ENCODE results near the gene UBTD1.
"Not testable (repeated sequence)": the region's sequence is repeated elsewhere in the genome, so short reads cannot be mapped to it uniquely, and the experiment has no call there.

UBTD1 gene

GRCh38 chr10:97498841-97499560, at the start of gene UBTD1:
UBTD1 (plus strand) TSS chr10:97498924; CDS start chr10:97499204, 280 bp downstream.
- no peak for FAIRE-seq
- peak; percentile 16 for DNase-seq (ENCODE audit: low spot score)

- no peak for FAIRE-seq
- DNase-seq (ENCODE audit: low spot score), result no peak
Measured at GRCh38 chr10:97450828-97451227, 47.9 kb upstream of the UBTD1 start.

- FAIRE-seq, result no peak
Measured at GRCh38 chr10:97451605-97452004, 47.1 kb upstream of the UBTD1 start.

GRCh38 chr10:97452352-97452751, 46.4 kb upstream of the UBTD1 start:
- no peak for DNase-seq (ENCODE audit: low spot score)
- no peak for FAIRE-seq

More at GRCh38 chr10:97451605-97452004, 47.1 kb upstream of the UBTD1 start:
- no peak for DNase-seq (ENCODE audit: low spot score)

GRCh38 chr10:97454330-97455036, 44.2 kb upstream of the UBTD1 start:
- FAIRE-seq, result no peak
- DNase-seq (ENCODE audit: low spot score), result no peak

GRCh38 chr10:97456034-97456685, 42.6 kb upstream of the UBTD1 start:
- DNase-seq (ENCODE audit: low spot score), result no peak
- FAIRE-seq, result no peak

GRCh38 chr10:97456686-97457065, 42.0 kb upstream of the UBTD1 start:
- no peak for DNase-seq (ENCODE audit: low spot score)
- FAIRE-seq, result no peak

GRCh38 chr10:97459111-97459510, 39.6 kb upstream of the UBTD1 start:
- DNase-seq (ENCODE audit: low spot score) (no peak), FAIRE-seq (no peak)

GRCh38 chr10:97459933-97460332, 38.8 kb upstream of the UBTD1 start:
- no peak for DNase-seq (ENCODE audit: low spot score)
- FAIRE-seq, result no peak

- FAIRE-seq (no peak), DNase-seq (ENCODE audit: low spot score) (no peak)
Measured at GRCh38 chr10:97462309-97462708, 36.4 kb upstream of the UBTD1 start.

- peak; percentile 10 for FAIRE-seq
Measured at GRCh38 chr10:97463363-97464132, 35.2 kb upstream of the UBTD1 start.

GRCh38 chr10:97464226-97464625, 34.5 kb upstream of the UBTD1 start:
- FAIRE-seq (no peak), DNase-seq (ENCODE audit: low spot score) (no peak)

More at GRCh38 chr10:97463363-97464132, 35.2 kb upstream of the UBTD1 start:
- DNase-seq (ENCODE audit: low spot score), result peak; percentile 49

- no peak for FAIRE-seq
- DNase-seq (ENCODE audit: low spot score), result no peak
Measured at GRCh38 chr10:97465982-97466381, 32.7 kb upstream of the UBTD1 start.

- DNase-seq (ENCODE audit: low spot score) (peak; percentile 70), FAIRE-seq (peak; percentile 30)
Measured at GRCh38 chr10:97466755-97467154, 32.0 kb upstream of the UBTD1 start.

- FAIRE-seq, result no peak
Measured at GRCh38 chr10:97468162-97468561, 30.6 kb upstream of the UBTD1 start.

GRCh38 chr10:97468781-97469180, 29.9 kb upstream of the UBTD1 start:
- not testable (repeated sequence) for FAIRE-seq; DNase-seq (ENCODE audit: low spot score)

More at GRCh38 chr10:97468162-97468561, 30.6 kb upstream of the UBTD1 start:
- DNase-seq (ENCODE audit: low spot score), result no peak

- FAIRE-seq, result no peak
- DNase-seq (ENCODE audit: low spot score), result no peak
Measured at GRCh38 chr10:97474918-97475317, 23.8 kb upstream of the UBTD1 start.

GRCh38 chr10:97475936-97476594, 22.7 kb upstream of the UBTD1 start:
- DNase-seq (ENCODE audit: low spot score) (no peak), FAIRE-seq (no peak)

- DNase-seq (ENCODE audit: low spot score), result not testable (repeated sequence)
- peak; percentile 23 for FAIRE-seq
Measured at GRCh38 chr10:97479410-97479809, 19.3 kb upstream of the UBTD1 start.

GRCh38 chr10:97479939-97480338, 18.8 kb upstream of the UBTD1 start:
- DNase-seq (ENCODE audit: low spot score), result no peak

GRCh38 chr10:97481071-97481470, 17.7 kb upstream of the UBTD1 start:
- DNase-seq (ENCODE audit: low spot score), result no peak
- no peak for FAIRE-seq

More at GRCh38 chr10:97479939-97480338, 18.8 kb upstream of the UBTD1 start:
- no peak for FAIRE-seq

Data from RCC 7860 (cell line).